Osteoblast (primary cell): ENCODE results near the gene ENKD1. TPM values are rescaled to one million over a fixed set of nuclear protein-coding genes. Genes with fewer than 3 reads are reported as not detected.

Experiments used
- DNase-seq: peaks from one replicate; pipeline ENCODE4 v3.0.0; 2011; ENCODE audit warnings: low spot score, mixed read lengths; ENCODE audit not compliant: insufficient read length; ENCODE audit errors: missing footprints
- H2AFZ ChIP-seq: 2 replicates; pipeline ENCODE4 v1.6.0; 2011; ENCODE audit warnings: mild to moderate bottlenecking, low read length
- H3K27ac ChIP-seq: 2 replicates; pipeline ENCODE4 v1.5.1; 2011; ENCODE audit warnings: mild to moderate bottlenecking, low read depth, low read length, moderate library complexity
- H3K27me3 ChIP-seq: 2 replicates; pipeline ENCODE4 v1.6.0; 2012; ENCODE audit warnings: mild to moderate bottlenecking, control low read depth, inconsistent platforms, low read length, moderate library complexity; ENCODE audit not compliant: insufficient read depth
- H3K36me3 ChIP-seq: 2 replicates; pipeline ENCODE4 v1.5.1; 2011; ENCODE audit warnings: mild to moderate bottlenecking, low read length, control low read depth, moderate library complexity; ENCODE audit not compliant: insufficient read depth
- H3K4me1 ChIP-seq: 2 replicates; pipeline ENCODE4 v1.5.1; 2011; ENCODE audit warnings: mild to moderate bottlenecking, low read length, control low read depth, moderate library complexity; ENCODE audit not compliant: insufficient read depth
- H3K4me2 ChIP-seq: 2 replicates; pipeline ENCODE4 v1.6.0; 2011; ENCODE audit warnings: mild to moderate bottlenecking, low read length; ENCODE audit not compliant: insufficient read depth
- H3K4me3 ChIP-seq: fragments of 200-600 bp; sonication (generic); 3 replicates; pipeline ENCODE4 v1.5.1; 2012; ENCODE audit warnings: mild to moderate bottlenecking, low read length, inconsistent platforms; ENCODE audit not compliant: insufficient read depth
- H3K79me2 ChIP-seq: 2 replicates; pipeline ENCODE4 v1.6.0; 2012; ENCODE audit warnings: mild to moderate bottlenecking, low read length, control low read depth, inconsistent platforms; ENCODE audit not compliant: insufficient read depth
- H3K9me3 ChIP-seq: 2 replicates; pipeline ENCODE4 v1.5.1; 2011; ENCODE audit warnings: low read depth, low read length, control low read depth
- H4K20me1 ChIP-seq: 2 replicates; pipeline ENCODE4 v1.6.0; 2012; ENCODE audit warnings: mild to moderate bottlenecking, low read length, control low read depth; ENCODE audit not compliant: insufficient read depth
- total RNA-seq: library from RNA; depleted of rRNA; stranded (reverse); fragments of >200 nt; gene quantifications from 2 replicates; pipeline ENCODE4 v1.2.3, GENCODE V29; 2012
- TF ChIP-seq, protein P1 (sequence below): IDR thresholded peaks from 2 replicates; pipeline ENCODE4 v1.5.1; 2011; ENCODE audit warnings: mild to moderate bottlenecking, low read depth, low read length, moderate library complexity; ENCODE audit errors: extremely low read depth

ENKD1 gene
- total RNA-seq, 1 donor: 15.9 TPM

DNA sequence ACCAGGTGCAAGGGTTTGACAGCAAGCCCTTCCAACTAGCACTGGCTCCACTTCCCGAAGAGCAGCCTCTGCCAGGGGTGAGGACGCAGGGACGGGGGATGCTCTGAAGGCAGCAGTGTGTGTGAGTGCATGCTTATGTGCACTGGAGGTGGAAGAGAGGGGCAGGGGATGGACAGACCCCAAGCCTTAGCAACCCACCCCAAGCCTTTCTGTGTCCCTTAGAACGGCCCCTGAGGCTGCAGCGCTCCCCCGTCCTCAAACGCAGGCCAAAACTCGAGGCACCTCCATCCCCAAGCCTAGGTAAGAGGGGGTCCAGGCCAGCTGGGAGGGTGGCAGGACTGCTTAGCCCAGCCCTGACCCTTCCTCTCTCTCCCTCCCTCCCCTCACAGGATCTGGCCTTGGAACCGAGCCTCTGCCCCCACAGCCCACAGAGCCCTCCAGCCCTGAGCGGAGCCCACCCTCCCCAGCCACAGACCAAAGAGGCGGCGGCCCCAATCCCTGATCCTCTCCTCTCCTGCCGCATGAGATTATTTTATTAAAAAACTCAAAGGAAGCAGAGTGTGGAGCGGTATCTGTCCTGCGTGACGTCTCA lies 9.4 kb downstream of the ENKD1 start:
- H4K20me1 ChIP-seq: peaks cover 6% of the 10 kb centered on the region
- TF ChIP-seq, protein P1, sequence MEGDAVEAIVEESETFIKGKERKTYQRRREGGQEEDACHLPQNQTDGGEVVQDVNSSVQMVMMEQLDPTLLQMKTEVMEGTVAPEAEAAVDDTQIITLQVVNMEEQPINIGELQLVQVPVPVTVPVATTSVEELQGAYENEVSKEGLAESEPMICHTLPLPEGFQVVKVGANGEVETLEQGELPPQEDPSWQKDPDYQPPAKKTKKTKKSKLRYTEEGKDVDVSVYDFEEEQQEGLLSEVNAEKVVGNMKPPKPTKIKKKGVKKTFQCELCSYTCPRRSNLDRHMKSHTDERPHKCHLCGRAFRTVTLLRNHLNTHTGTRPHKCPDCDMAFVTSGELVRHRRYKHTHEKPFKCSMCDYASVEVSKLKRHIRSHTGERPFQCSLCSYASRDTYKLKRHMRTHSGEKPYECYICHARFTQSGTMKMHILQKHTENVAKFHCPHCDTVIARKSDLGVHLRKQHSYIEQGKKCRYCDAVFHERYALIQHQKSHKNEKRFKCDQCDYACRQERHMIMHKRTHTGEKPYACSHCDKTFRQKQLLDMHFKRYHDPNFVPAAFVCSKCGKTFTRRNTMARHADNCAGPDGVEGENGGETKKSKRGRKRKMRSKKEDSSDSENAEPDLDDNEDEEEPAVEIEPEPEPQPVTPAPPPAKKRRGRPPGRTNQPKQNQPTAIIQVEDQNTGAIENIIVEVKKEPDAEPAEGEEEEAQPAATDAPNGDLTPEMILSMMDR: no peak
- no peak overlapping the region for H2AFZ ChIP-seq
- no peak overlapping the region for H3K4me3 ChIP-seq
- peaks cover 13% of the 10 kb centered on the region for H3K79me2 ChIP-seq
- peaks cover 9% of the 10 kb centered on the region for H3K4me1 ChIP-seq
- peak; percentile 84 for DNase-seq
- peaks cover 22% of the 10 kb centered on the region for H3K27me3 ChIP-seq
- H3K27ac ChIP-seq: no peak overlapping the region
- no peaks in the 10 kb centered on the region for H3K36me3 ChIP-seq
- H3K4me2 ChIP-seq: no peak overlapping the region
- no peaks in the 10 kb centered on the region for H3K9me3 ChIP-seq

DNA sequence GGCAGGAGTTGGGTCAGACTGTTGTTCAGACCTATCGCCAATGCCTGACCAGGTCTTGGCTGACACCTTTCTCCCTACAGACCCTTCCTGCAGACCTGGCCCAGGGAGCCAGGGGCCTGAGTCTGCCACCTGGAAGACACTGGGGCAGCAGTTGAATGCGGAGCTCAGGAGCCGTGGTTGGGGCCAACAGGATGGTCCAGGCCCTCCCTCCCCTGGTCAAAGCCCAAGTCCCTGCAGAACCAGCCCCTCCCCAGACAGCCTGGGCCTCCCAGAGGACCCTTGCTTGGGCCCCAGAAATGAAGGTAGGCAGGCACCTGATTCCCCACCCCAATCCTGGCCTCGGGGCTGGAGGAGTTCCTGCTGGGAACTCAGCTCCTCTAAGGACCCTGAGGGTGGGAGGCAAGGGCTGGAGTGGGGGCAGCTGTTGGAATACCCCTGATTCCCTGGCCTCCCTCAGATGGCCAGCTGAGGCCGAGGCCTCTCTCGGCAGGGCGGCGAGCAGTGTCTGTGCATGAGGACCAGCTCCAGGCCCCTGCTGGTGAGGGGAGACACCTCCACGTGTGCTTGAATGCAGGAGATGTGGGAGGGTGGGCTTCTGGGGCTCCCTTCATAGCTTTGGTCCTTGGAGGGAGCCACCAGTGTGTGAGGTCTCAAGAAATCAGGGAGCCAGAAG lies 10.1 kb downstream of the ENKD1 start:
- Histone ChIP-seq H3K4me3 (no peak overlapping the region), H3K36me3 (no peaks in the 10 kb centered on the region), H3K4me2 (no peak overlapping the region), H3K79me2 (peaks cover 13% of the 10 kb centered on the region), H4K20me1 (peaks cover 6% of the 10 kb centered on the region), H2AFZ (no peak overlapping the region), H3K4me1 (peaks cover 9% of the 10 kb centered on the region), H3K9me3 (no peaks in the 10 kb centered on the region), H3K27me3 (peaks cover 29% of the 10 kb centered on the region), H3K27ac (no peak overlapping the region)
- TF ChIP-seq, protein P1: no peak
- peak; percentile 67 for DNase-seq

DNA sequence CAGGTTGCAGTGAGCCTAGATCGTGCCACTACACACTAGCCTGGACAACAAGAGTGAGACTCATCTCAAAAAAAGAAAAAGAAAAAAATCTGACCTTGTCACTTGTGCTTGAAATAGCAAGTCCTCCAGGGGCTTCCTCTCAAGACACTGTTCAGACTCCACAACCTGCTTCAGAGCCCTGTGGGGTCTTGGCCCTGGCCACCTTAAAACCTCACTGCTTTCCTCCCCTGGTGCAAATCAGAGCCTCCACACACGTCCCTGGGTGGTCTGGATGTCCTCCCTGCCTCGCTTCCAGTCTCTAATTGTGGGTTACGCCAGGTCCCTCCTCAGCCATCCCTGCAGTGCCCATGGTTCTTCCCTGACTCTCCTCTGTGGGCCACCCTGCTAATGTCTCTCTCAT lies 11.2 kb downstream of the ENKD1 start:
- Histone ChIP-seq H3K4me3 (no peak overlapping the region), H2AFZ (no peak overlapping the region), H3K36me3 (no peaks in the 10 kb centered on the region), H3K9me3 (no peaks in the 10 kb centered on the region), H3K79me2 (peaks cover 13% of the 10 kb centered on the region), H3K27ac (no peak overlapping the region), H3K27me3 (peaks cover 40% of the 10 kb centered on the region), H4K20me1 (peaks cover 10% of the 10 kb centered on the region), H3K4me2 (no peak overlapping the region), H3K4me1 (peaks cover 9% of the 10 kb centered on the region)
- DNase-seq: peak; percentile 69
- TF ChIP-seq, protein P1: no peak

DNA sequence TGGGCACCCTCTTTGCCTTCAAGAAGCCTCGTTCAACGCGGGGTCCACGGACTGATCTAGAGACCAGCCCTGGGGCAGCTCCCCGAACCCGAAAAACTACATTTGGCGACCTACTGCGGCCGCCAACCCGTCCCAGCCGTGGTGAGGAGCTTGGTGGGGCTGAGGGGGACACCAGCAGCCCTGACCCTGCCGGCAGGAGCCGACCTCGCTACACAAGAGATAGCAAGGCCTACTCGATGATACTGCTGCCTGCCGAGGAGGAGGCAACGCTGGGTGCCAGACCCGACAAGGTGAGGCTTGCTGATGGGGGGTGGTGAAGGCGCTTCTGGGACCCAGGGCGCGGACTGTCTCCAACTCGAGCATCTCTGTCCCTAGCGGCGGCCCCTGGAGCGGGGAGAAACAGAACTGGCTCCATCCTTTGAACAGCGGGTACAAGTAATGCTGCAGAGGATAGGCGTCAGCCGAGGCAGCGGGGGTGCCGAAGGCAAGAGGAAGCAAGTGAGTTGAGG lies 12.1 kb downstream of the ENKD1 start:
- peaks cover 8% of the 10 kb centered on the region for H3K79me2 ChIP-seq
- H3K4me2 ChIP-seq: no peak overlapping the region
- no peaks in the 10 kb centered on the region for H3K9me3 ChIP-seq
- H3K4me1 ChIP-seq: peaks cover 8% of the 10 kb centered on the region
- TF ChIP-seq, protein P1: no peak
- no peak overlapping the region for H3K27ac ChIP-seq
- H3K27me3 ChIP-seq: peaks cover 49% of the 10 kb centered on the region
- peak; percentile 92 for DNase-seq
- no peak overlapping the region for H2AFZ ChIP-seq
- H3K4me3 ChIP-seq: no peak overlapping the region
- H4K20me1 ChIP-seq: peaks cover 15% of the 10 kb centered on the region
- H3K36me3 ChIP-seq: no peaks in the 10 kb centered on the region
